Neural cell (in vitro differentiated cells): Measurements from ENCODE around the gene LMLN. TPM values are rescaled to one million over a fixed set of nuclear protein-coding genes. Genes with fewer than 3 reads are reported as not detected.

Experiments
- H2AFZ ChIP-seq: fragments of 200-600, 300-800 bp; sonication (generic), shearing (Covaris generic); 2 replicates; pipeline ENCODE4 v1.6.0; 2014; ENCODE audit warnings: low read depth, mild to moderate bottlenecking, antibody characterized with exemption, low read length, moderate library complexity
- H3F3A ChIP-seq: fragments of 200-600 bp; shearing (Covaris generic); 2 replicates; pipeline ENCODE4 v1.6.1; 2016; ENCODE audit warnings: mild to moderate bottlenecking, moderate library complexity, mixed read lengths, antibody characterized with exemption, low read length; ENCODE audit not compliant: insufficient read depth, poor library complexity, severe bottlenecking
- H3K27ac ChIP-seq: fragments of 200-600, 300-800 bp; sonication (generic), shearing (Covaris generic); 2 replicates; pipeline ENCODE4 v1.5.1; 2014; ENCODE audit warnings: mild to moderate bottlenecking, low read length, moderate library complexity
- H3K27me3 ChIP-seq: fragments of 300-800, 200-600 bp; sonication (generic), shearing (Covaris generic); 2 replicates; pipeline ENCODE4 v1.6.0; 2014; ENCODE audit warnings: mild to moderate bottlenecking, low read depth, low read length, moderate library complexity; ENCODE audit not compliant: insufficient read depth
- H3K36me3 ChIP-seq: fragments of 300-800, 200-600 bp; sonication (generic), shearing (Covaris generic); 2 replicates; pipeline ENCODE4 v1.5.1; 2014; ENCODE audit warnings: mild to moderate bottlenecking, antibody characterized with exemption, low read length, moderate library complexity; ENCODE audit not compliant: insufficient read depth
- H3K4me2 ChIP-seq: fragments of 300-800, 200-600 bp; sonication (generic), shearing (Covaris generic); 2 replicates; pipeline ENCODE4 v1.6.0; 2014; ENCODE audit warnings: mild to moderate bottlenecking, low read length
- H3K4me3 ChIP-seq: fragments of 300-800, 200-600 bp; sonication (generic), shearing (Covaris generic); 2 replicates; pipeline ENCODE4 v1.5.1; 2014; ENCODE audit warnings: mild to moderate bottlenecking, low read length, moderate library complexity
- H3K79me2 ChIP-seq: fragments of 200-600 bp; shearing (Covaris generic); replicated peaks from 2 replicates; pipeline ENCODE4 v1.6.0; 2014; ENCODE audit warnings: mild to moderate bottlenecking, low read length, moderate library complexity; ENCODE audit not compliant: insufficient read depth
- H3K9ac ChIP-seq: fragments of 300-800, 200-600 bp; sonication (generic), shearing (Covaris generic); 2 replicates; pipeline ENCODE4 v1.6.1; 2016; ENCODE audit warnings: mild to moderate bottlenecking, low read length, mixed read lengths
- H3K9me2 ChIP-seq: fragments of 200-600 bp; shearing (Covaris generic); 2 replicates; pipeline ENCODE4 v1.6.1; 2016; ENCODE audit warnings: mild to moderate bottlenecking, low read length, mixed read lengths; ENCODE audit not compliant: insufficient read depth
- H3K9me3 ChIP-seq: fragments of 200-600, 300-800 bp; sonication (generic), shearing (Covaris generic); 2 replicates; pipeline ENCODE4 v1.6.1; 2016; ENCODE audit warnings: mild to moderate bottlenecking, mixed run types, low read length, moderate library complexity, mixed read lengths
- H4K20me1 ChIP-seq: fragments of 200-600 bp; shearing (Covaris generic); 2 replicates; pipeline ENCODE4 v1.6.1; 2016; ENCODE audit warnings: mild to moderate bottlenecking, mixed run types; ENCODE audit not compliant: insufficient read depth
- EP300 ChIP-seq: fragments of 450-650 bp; conservative IDR thresholded peaks from 2 replicates; pipeline ENCODE4 v1.6.1; 2014; ENCODE audit warnings: antibody characterized with exemption, mild to moderate bottlenecking, moderate library complexity; ENCODE audit not compliant: poor library complexity, severe bottlenecking
- EZH2 ChIP-seq: fragments of 200-600, 300-800 bp; shearing (Covaris generic), sonication (generic); IDR thresholded peaks from 2 replicates; pipeline ENCODE4 v1.6.1; 2014; ENCODE audit warnings: antibody characterized with exemption, low read length, borderline replicate concordance, mild to moderate bottlenecking; ENCODE audit not compliant: insufficient read depth, poor library complexity, severe bottlenecking
- MXI1 ChIP-seq: fragments of 450-650 bp; conservative IDR thresholded peaks from 2 replicates; pipeline ENCODE4 v1.6.1; 2014; ENCODE audit warnings: antibody characterized with exemption, mild to moderate bottlenecking; ENCODE audit not compliant: poor library complexity, severe bottlenecking
- POLR2AphosphoS5 ChIP-seq: IDR thresholded peaks from 2 replicates; pipeline ENCODE4 v1.6.1; 2012
- RAD21 ChIP-seq: fragments of 450-650 bp; conservative IDR thresholded peaks from 2 replicates; pipeline ENCODE4 v1.6.1; 2014; ENCODE audit warnings: antibody characterized with exemption, mild to moderate bottlenecking, moderate library complexity
- SMC3 ChIP-seq: fragments of 450-650 bp; conservative IDR thresholded peaks from 2 replicates; pipeline ENCODE4 v1.6.1; 2014; ENCODE audit warnings: antibody characterized with exemption, mild to moderate bottlenecking, moderate library complexity; ENCODE audit not compliant: poor library complexity
- TAF1 ChIP-seq: IDR thresholded peaks from 2 replicates; pipeline ENCODE4 v1.6.1; 2012; ENCODE audit warnings: low read depth
- polyA plus RNA-seq: library from polyadenylated mRNA; depleted of rRNA; stranded (reverse); fragments of >200 nt; gene quantifications from 2 replicates; pipeline ENCODE4 v1.2.3, GENCODE V29; 2014
- TF ChIP-seq, protein P1 (sequence below): fragments of 450-650 bp; IDR thresholded peaks from 2 replicates; pipeline ENCODE4 v1.5.1; 2014; ENCODE audit warnings: antibody characterized with exemption, mild to moderate bottlenecking, moderate library complexity; ENCODE audit not compliant: poor library complexity, severe bottlenecking
- TF ChIP-seq, protein P2 (sequence below): IDR thresholded peaks from 2 replicates; pipeline ENCODE4 v1.6.1; 2012; ENCODE audit warnings: borderline replicate concordance

LMLN gene
- polyA plus RNA-seq, 1 donor from 2014 or later: 3.1 TPM

GRCh38 chr3:197959500-197959890, 522 bp upstream of the LMLN start:
- Histone ChIP-seq H3K9me2 (no peaks in the 10 kb centered on the region), H3K36me3 (peaks cover 5% of the 10 kb centered on the region), H2AFZ (peak overlapping the region; percentile 61), H3K27me3 (no peaks in the 10 kb centered on the region), H3K9me3 (no peaks in the 10 kb centered on the region), H3K4me2 (peak overlapping the region; percentile 96), H3K4me3 (peak overlapping the region; percentile 89), H3K9ac (peak overlapping the region; percentile 52), H3K27ac (peak overlapping the region; percentile 65), H3F3A (no peaks in the 10 kb centered on the region), H4K20me1 (no peaks in the 10 kb centered on the region), H3K79me2 (peaks cover 5% of the 10 kb centered on the region)
- no peak for TF ChIP-seq EZH2
- TF ChIP-seq, protein P1, sequence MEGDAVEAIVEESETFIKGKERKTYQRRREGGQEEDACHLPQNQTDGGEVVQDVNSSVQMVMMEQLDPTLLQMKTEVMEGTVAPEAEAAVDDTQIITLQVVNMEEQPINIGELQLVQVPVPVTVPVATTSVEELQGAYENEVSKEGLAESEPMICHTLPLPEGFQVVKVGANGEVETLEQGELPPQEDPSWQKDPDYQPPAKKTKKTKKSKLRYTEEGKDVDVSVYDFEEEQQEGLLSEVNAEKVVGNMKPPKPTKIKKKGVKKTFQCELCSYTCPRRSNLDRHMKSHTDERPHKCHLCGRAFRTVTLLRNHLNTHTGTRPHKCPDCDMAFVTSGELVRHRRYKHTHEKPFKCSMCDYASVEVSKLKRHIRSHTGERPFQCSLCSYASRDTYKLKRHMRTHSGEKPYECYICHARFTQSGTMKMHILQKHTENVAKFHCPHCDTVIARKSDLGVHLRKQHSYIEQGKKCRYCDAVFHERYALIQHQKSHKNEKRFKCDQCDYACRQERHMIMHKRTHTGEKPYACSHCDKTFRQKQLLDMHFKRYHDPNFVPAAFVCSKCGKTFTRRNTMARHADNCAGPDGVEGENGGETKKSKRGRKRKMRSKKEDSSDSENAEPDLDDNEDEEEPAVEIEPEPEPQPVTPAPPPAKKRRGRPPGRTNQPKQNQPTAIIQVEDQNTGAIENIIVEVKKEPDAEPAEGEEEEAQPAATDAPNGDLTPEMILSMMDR: no peak
- TF ChIP-seq, protein P2, sequence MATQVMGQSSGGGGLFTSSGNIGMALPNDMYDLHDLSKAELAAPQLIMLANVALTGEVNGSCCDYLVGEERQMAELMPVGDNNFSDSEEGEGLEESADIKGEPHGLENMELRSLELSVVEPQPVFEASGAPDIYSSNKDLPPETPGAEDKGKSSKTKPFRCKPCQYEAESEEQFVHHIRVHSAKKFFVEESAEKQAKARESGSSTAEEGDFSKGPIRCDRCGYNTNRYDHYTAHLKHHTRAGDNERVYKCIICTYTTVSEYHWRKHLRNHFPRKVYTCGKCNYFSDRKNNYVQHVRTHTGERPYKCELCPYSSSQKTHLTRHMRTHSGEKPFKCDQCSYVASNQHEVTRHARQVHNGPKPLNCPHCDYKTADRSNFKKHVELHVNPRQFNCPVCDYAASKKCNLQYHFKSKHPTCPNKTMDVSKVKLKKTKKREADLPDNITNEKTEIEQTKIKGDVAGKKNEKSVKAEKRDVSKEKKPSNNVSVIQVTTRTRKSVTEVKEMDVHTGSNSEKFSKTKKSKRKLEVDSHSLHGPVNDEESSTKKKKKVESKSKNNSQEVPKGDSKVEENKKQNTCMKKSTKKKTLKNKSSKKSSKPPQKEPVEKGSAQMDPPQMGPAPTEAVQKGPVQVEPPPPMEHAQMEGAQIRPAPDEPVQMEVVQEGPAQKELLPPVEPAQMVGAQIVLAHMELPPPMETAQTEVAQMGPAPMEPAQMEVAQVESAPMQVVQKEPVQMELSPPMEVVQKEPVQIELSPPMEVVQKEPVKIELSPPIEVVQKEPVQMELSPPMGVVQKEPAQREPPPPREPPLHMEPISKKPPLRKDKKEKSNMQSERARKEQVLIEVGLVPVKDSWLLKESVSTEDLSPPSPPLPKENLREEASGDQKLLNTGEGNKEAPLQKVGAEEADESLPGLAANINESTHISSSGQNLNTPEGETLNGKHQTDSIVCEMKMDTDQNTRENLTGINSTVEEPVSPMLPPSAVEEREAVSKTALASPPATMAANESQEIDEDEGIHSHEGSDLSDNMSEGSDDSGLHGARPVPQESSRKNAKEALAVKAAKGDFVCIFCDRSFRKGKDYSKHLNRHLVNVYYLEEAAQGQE: peak; percentile 14
- no peak for TF ChIP-seq POLR2AphosphoS5
- TF ChIP-seq RAD21: no peak
- no peak for TF ChIP-seq MXI1
- no peak for TF ChIP-seq EP300
- TF ChIP-seq TAF1: peak; percentile 34

DNA sequence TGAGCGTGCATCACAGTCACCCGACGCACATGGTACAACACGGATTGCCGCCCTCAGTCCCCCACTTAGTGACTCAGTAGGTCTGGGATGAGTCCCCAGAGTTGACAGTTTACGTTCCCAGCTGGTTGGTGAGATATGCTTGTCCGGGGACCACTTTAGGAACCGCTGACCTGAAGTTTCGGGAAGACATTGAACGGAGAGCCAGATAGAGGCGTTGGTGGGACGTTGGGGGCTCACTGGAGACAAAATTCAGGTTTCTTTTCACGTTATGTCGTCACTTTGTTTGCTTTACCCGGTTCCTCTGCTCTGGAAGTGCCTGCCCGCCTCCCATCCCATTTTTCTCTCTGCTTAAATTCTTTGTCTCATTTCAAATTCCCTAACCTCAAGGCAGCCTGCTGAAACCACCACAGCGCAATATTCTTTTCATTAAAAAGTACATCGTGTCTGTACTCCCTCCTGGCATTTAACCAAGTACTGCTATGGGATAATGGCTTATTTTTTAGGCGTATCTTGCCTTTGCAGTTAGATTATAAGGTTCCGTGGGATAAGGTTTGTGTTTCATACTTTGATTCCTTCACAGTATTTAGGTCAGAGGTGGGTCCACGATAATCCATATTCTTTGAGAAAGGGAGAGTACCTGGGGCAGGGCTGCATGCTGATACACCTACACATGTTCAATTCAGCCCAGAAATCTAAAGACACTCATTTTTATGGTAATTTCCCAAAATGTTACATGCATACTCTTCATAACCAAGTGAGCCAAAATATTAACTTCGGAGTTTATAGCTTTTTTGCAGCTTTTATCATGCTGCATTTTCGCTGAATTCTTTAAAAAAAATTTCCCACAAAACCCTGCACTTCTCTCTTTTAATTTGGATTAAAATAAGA, 921 bp downstream of the LMLN start:
- H3K9me2 ChIP-seq: no peaks in the 10 kb centered on the region
- peak overlapping the region; percentile 77 for H3K4me2 ChIP-seq
- peaks cover 5% of the 10 kb centered on the region for H3K79me2 ChIP-seq
- no peaks in the 10 kb centered on the region for H3K27me3 ChIP-seq
- H3K4me3 ChIP-seq: peak overlapping the region; percentile 89
- H3K36me3 ChIP-seq: no peaks in the 10 kb centered on the region
- H4K20me1 ChIP-seq: no peaks in the 10 kb centered on the region
- no peaks in the 10 kb centered on the region for H3K9me3 ChIP-seq
- H3F3A ChIP-seq: no peaks in the 10 kb centered on the region
- peak overlapping the region; percentile 71 for H3K9ac ChIP-seq
- peak overlapping the region; percentile 87 for H2AFZ ChIP-seq
- TF ChIP-seq POLR2AphosphoS5: no peak
- TF ChIP-seq, protein P1: no peak
- TF ChIP-seq EP300: no peak
- TF ChIP-seq, protein P2: no peak
- TF ChIP-seq TAF1: no peak
- TF ChIP-seq SMC3: no peak
- TF ChIP-seq EZH2: no peak
- no peak for TF ChIP-seq MXI1
- peak overlapping the region; percentile 58 for H3K27ac ChIP-seq
